AG08395 (cell line): Measurements from ENCODE around the gene MED13L.

Source experiments
- DNase-seq: peaks from one replicate; pipeline ENCODE4 v3.0.0; 2012; ENCODE audit warnings: mixed read lengths, low spot score

The MED13L gene

DNA sequence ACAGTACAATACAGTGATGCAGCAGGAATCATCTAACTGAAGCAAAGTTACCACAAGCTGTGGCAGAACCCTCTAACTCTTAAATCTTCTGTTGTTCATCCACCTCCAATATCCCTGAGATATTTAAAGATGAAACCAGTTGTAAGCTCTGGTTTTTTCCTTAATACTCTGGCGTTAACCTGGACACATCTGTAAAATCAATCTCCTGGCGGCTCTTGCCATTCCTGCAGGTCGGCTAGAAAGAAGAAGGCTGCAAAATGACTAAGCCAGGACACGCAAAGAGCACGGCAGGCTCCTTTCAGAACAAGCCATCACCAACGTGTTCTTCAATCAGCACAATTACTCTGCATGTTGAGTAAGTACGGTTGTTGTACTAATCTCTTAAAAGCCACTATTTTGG is 309.3 kb downstream of the MED13L start:
- no peak for DNase-seq

DNA sequence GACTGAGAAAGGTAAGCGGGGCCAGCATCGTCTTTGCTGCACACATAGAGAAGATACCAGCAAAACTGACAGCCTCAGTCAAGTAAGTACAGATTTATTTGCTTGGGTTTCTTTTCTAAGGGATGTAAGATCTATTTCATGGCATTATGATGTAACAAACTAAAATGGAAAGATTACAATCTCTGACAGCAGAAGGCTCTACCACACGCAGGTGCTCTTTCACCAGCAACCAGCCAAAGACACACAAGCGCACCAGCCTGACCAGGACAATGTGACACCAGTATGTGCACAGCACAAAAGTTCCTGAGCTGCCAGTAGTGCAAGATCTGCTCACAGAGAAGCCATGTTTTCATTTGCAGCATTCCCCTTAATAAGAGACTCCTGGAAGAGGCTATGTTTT is 311.1 kb downstream of the MED13L start:
- DNase-seq: no peak

DNA sequence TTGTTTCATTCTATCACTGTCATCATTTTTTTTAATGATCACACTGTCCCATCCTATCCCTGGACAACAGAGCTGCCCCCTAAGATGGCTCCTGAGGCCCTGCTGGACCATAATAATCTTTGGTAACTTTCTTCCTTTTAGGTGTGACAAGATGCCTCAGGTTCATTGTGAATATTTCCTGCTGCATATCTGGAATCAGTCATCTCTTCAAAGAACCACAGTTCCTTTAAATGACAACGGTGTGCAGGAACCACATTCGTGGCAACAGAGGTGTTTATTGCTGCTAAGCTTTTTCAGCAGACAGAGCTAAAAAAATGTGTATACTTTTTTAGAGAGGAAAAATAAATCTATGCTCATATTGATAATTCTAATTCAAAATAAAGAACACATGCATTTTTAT is 312.9 kb downstream of the MED13L start:
- DNase-seq: no peak

DNA sequence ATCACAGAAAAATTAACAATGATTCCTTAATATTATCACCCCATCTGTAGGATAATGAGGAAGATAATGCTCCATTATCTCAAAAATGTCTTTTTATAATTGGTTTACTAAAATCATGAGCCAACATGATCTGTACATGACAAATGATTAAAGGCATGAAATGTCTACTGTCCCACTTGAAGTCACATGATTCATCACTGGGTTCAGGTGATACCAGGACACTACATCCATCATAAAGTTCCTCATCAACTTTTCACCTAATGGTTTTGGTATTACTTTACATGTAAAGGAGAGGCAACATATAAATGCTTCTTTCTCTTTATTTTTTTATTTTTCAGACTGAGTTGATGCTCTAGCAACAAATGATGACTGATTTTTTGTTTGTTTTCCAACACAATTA is 313.3 kb downstream of the MED13L start:
- no peak for DNase-seq

DNA sequence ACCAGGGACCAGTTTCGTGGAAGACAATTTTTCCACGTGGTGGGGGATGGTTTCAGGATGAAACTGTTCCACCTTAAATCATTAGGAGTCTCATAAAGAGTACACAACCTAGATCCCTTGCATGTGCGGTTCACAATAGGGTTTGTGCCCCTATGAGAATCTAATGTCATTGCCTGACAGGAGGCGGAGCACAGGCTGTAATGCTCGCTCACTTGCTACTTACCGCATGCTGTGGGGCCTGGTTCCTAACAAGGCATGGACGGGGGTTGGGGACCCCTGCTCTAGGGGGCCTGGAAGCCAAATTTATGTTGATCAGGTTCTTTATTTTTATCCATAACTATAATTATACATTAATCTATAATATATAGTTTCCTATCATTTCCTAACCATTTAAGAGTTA is 315.3 kb downstream of the MED13L start:
- DNase-seq: no peak

DNA sequence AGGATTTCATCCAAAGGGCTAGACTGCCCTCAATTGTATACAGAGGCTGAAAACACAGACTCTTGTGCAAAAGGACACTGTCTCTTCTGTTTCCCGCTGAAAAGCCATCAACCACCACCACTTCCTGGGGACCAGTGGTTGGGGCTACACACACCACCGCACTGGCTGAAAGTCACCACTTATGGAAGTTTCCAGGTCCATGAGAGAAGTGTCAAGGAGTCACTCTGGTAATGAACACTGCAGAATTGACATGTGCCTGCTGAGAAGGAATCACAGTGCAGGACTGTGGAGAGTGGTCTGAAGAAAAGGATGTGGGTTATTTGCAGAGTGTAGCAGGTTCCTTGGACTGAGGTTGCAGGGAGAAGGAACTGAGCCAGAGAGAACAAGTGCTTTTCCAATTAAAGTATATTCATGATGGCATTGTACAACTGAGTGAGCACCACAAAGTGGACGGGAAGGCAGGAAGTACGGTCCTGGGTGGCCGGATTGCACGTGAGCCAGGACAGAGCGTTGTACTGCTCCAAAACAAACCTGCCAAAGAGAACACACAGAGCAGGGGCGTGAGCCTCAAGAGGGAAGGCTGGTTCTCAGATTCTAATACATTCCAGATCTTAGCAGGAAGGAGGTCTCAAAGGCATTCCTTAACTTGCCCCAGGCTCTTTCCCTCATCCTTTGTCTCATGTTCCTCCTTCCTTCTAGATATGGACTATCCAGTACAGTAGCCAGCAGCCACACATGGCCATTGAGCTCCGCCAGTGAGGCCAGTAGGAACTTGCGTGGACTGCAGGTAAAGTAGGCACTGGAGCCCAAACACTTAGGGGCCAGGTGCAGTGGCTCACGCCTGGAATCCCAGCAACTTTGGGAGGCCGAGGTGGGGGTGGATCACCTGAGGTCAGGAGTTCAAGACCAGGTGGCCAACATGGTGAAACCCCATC is 316.4 kb downstream of the MED13L start:
- DNase-seq: no peak

DNA sequence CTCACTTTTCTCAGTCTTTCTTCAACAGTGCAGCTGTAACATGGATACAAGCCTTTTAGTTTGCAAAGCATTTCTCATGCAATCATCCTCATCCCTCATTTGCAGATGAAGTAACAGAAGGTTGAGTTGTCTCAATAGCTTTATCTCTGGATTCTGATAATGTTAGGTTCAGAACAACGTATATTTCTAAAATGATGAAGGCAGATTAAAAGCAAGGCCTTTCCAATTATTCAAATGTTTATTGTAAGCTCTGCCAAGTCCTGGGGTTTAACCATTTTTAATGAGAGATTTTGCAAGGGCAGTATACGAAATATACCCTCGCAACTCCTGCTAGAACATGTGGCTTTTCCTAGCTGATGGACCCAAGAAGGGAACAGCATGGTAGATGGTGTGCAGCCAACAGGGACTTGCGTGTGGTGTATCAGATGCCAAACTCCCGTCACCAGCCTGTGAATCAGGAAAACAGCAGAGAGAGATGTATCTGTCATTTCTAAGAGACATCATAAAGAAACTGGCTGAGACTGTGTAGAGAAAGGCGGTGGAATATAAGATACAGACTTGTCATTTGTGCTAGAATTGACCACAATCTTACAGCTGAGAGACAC is 319.7 kb downstream of the MED13L start:
- DNase-seq: no peak

DNA sequence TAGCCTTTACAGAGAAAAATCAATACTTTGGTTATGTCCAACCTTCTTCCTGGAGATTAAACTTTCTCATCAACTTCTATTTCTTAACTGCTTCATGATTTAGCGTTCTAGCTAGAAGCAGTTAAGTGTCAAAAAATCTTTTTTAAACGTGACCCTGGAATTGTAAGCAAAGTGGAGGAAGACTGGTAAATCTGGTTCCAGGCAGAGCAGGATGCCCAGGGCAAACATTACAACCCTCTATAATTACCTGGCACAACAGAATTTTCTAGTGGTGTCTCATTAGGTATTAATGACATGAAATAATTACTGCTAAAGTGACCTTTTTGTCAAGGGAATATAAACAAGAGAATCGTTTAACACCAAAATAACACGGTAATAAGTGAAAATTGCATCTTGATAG is 320.8 kb downstream of the MED13L start:
- no peak for DNase-seq

DNA sequence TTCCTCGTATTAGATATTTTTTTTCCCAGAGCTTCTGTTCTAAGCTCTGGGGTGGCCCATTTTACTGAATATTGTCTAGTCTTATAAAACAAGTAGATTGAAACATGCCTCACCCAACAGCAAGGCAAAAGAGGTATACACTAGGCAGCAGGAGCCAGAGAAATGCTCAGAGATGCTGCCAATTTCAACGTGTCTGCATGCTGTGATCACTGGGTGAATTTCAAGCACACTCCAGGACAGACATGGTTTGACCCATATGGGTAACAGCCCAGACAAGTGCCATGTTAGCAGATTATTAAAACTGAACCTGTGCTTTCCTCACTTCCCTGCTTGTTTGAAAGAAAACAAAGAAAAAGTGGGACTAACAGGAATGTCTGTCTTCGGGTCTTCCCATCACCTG is 321.3 kb downstream of the MED13L start:
- DNase-seq: no peak

DNA sequence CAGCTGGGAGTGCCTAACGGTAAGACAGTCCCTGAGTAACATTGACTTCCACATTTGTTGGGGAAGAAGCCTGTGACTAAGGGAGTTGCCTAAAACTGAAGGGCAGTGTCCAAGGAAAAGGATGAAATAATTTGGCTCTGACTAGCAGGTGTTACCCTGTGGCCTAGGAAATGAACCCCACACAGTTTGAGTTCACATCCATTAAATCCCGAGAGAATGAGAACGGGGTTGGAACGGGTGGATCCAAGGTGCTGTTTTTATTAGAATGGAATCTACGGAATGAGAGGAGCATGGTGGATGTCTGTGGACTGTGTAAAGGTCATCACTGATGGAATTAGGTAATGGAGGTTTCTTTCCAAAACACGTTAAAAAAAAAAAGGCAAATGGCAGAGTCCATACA is 324.0 kb downstream of the MED13L start:
- no peak for DNase-seq

DNA sequence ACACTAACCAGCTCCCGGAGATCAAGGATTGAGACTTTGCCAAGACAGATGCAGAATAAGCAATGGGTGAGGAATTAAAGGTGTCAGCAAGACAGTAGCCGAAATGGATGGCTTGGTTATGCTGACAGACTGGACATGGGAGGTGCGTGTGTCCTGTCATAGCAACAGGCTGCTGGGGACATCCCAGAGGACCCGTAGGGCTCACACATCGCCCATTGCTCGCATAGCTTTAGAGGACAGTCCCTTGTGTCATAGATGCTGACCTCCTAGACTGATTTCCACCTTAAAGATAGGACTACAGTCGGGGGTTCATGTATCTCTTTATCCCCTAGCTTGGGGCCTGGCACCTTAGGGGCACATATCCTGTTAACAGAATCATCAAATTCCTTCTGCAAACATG is 324.5 kb downstream of the MED13L start:
- no peak for DNase-seq

DNA sequence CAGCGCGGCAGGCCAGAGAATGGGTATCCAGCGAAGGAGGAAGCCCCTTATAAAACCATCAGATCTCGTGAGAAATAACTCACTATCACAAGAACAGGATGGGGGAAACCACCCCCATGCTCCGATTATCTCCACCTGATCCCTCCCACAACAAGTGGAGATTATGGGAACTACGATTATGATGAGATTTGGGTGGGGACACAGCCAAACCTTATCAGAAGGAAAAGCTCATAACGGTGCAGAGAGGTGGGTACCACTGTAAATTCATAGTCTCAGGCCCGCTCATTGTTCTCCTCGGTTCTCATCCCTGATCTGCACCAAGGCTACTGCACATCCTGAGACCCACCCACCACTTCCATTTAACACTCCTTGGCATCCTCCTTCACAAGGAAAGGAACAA is 326.5 kb downstream of the MED13L start:
- no peak for DNase-seq

DNA sequence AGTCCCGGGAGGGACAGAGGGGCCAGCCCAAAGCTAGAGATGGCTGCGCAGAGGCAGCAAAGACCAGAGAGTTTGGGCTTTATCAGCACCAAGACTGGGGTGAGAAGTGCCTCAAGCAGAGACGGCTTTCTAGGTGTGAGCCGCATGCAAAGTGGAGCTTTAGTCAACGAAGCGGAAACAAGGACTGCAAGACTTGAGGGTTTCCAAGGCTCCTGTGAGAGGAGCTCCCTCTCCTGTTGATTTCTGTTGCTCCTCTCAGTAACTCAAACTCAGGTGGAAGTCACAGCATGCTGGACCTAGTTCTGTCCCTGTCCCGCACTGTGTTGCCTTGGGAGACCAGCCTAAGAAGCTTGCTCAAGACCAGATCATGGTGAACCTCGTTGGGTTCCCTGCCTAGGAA is 327.8 kb downstream of the MED13L start:
- no peak for DNase-seq

DNA sequence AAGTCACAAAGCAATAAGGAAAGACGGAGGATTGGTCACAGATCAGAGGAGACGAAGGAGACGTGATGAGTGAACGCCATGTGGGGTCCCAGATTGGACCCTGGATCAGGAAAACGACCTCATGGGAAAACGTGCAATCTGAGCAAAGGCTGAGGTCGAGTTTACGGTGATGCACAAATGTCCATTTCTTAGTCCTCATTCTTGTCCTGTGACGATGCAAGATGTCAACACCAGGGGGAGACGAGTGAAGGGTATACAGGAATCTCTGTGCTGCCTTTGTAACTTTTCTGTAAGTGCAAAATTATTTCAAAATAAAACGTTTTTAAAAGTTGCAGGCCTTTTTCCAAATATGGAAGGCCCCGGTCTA is 329.8 kb downstream of the MED13L start:
- no peak for DNase-seq

DNA sequence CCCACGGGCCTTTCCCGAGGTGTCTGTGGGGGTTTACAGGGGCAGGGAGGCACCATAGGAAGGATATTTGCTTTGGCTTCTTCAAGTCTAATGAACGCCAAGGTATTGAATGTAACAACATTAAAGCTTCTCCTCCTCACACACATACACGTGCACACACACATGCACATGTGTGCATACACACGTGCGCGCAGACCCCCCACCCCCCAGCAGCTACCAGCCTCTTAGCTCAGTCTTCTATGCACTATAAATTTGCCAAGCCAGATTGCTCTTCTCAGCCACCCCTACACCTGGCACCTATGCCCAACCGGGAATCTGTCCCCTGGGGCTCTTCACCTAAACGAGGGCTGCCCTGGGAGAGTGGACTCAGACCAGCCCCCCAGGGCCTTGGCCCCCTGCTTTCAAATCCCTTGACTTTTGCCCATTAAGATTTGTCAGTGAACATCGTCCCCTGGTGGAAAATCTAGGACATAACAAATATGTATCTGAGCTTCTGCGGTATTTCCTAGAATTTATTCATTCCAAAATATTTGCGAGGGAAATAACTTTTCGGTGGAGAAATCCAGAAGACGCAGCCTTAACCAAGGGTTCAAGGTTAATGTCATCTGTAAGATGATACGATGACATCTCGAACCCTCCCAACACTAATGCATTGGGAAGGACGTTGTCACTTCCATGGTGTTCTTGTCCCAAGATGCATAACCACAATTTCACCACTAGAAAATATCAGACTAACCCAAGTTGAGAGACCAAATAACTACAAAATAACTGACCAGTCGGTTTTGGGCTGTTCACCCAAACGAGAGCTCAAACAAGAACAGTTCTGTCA is 330.4 kb downstream of the MED13L start:
- DNase-seq: no peak

DNA sequence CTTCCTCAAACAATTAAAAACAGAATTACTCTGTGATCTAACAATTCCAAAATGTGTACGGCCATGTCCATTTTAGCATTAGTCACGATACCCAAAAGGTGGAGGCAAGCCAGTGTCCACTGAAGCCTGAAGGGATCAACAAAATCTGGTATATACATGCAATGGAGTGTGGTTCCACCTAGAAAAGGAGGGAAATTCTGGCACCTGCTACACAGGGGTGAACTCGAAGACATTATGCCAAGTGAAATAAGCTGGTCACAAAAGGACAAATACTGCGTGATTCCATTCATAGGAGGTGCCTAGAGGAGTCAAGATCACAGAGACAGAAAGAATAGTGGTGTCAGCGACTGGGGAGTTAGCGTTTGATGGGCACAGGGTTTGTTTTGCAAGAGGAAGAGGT is 331.4 kb downstream of the MED13L start:
- no peak for DNase-seq

DNA sequence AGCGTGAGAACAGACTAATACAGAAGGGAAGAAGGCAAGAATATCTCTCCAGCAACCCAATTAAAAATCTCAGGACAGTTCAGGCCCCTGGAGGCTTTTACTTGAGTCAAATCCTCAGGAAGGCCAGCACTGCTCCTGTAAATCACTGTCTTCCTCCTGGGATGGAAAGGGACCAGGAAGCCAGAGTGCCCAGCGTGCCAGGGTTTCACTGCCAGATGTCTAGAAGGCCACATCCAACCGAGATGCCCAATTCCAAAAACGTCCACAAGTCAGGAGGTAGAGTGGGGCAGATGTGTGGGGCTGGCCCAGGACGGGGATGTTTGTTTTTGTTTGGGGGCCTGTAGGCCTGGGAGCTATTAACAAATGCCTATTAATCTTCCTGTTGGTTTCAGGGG is 332.0 kb downstream of the MED13L start:
- DNase-seq: no peak

DNA sequence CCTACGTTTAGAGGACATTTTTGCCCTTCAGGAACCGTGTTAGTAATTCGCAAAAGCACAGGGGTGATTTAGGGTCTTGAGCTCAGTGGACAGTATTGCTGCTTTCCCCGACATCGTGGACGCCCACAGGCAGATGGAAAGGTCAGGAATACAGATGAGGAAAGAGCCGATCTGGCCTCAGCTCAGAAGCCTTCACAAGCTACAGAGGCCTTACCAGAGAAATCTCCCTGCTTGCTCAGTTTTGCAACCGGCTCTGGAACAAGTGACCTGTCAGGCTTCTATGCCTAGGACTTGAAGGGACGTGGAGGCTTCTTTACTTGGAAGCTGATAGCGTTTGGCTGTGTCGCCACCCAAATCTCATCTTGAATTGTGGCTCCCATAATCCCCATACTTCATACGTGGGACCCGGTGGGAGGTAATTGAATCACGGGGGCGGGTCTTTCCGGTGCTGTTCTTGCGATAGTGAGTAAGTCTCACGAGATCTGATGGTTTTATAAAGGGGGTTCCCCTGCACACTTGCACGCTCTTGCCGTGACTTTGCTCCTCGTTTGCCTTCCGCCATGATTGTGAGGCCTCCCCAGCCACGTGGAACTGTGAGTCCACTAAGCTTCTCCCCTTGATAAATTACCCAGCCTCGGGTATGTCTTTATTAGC is 332.5 kb downstream of the MED13L start:
- no peak for DNase-seq

DNA sequence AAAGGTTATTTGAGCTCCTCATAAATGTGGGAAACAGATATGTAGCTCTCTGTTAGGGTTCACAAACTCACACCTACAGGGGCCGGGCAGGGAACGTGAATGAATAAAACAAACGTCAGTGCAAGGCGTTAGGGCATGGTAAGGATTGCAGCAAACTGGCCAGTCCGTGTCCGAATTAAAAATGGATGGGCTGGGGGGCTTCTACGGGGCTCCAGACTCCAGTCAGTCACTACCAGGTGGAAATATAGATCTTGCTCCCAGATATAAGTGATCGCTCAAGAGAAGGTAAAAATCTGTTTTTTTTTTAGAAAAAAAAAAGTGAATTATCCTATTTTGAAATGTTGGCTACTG is 333.1 kb downstream of the MED13L start:
- DNase-seq: no peak

DNA sequence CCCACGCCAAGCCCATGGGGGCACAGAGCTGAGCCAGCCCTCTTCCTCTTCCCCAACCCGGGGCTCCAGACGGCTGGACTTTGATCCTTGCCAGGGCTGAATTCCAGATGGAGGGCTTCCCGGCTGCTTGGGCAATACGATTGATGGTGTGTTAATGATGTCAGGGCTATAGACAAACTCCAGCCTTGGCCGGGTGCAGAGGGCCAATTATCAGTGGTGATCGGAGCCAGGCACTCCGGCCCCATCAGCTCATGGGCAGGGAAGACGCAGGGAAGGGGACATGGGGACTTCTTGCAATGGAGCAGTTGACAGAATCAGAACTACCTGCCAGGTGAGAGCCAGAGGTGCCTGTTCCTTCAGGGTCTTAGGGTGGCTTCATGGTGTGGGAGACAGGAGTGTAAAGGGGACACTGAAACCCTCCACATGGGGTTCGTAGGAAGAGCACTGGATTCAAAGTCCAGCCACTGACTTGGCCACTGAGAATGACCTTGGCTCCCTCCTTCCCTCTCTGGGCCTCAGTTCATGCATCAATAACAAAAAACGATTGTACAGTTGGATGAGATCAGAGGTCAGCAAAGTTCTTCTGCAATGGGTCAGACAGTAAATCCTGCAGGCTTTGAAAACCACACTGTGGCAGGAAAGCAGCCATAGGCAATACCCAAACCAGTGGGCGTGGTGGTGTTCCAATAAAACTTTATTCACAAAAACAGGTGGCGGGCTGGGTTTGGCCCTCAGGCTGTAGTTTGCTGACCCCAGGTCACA is 333.7 kb downstream of the MED13L start:
- DNase-seq: no peak

DNA sequence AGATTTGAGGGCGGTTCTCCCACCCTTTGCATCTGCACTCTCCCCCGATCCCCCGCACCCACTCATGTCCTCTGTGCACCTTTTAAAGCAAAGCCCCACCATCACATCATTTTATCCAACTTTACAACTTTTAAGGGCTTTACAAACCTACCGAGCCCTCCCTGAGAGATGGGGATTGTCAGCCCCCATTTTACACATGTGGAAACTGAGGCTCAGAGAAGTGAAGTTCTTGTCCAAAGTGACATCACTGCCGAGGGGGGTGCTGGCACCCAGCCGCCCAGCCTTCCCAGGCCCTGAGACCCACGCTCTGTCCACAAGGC is 334.2 kb downstream of the MED13L start:
- DNase-seq: no peak

DNA sequence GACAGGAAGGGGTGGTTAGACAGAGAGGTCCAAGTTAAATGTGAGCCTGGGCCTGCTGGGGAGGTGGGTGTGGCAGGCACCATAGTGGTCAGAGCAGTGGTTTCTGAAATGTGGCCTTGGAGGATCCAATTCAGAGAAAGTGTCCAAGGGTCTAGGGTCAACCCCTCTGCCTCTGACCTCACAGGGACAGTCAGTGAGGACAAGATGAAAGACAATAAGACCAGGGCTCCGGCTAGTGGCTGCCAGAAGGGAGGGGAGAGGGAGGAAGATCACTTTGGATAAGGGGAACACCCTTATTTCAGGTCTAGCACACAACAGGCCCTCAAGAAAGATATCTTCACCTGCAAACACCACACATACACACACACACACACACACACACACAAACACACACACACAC is 335.1 kb downstream of the MED13L start:
- no peak for DNase-seq
